SU-DHL-6 (cell line): ENCODE data around the gene AIP.

Experiments used
- EZH2phosphoT487 ChIP-seq: fragments of 200-600 bp; sonication (generic), shearing (Covaris generic); conservative IDR thresholded peaks from 2 replicates; pipeline ENCODE4 v1.6.1; 2018; ENCODE audit warnings: mild to moderate bottlenecking, antibody characterized with exemption, low read length, moderate library complexity, mixed read lengths
- TF ChIP-seq, protein P1 (sequence below): fragments of 200-600 bp; sonication (generic); IDR thresholded peaks from one replicate; pipeline ENCODE4 v1.5.1; 2017; ENCODE audit warnings: antibody characterized with exemption, mild to moderate bottlenecking, low read length, moderate library complexity; ENCODE audit not compliant: insufficient read depth, poor library complexity, severe bottlenecking

DNA sequence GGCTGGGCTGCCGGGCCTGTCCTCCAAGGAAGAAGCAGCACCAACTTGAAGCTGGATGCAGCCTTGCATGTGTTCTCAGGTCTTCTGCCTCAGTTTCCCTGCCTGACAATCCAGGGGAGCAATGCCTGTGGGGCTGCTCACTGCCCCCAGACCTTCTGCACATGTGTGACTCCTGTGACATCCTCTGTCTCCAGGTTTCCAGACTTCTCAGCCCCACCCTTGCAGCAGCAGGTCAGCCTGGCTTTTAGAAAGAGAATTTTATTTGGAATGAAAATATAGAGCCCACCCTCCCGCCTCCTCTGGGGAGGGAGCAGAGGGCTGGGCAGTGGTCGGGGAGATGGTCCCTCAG, 45.0 kb upstream of the AIP start:
- TF ChIP-seq, protein P1, sequence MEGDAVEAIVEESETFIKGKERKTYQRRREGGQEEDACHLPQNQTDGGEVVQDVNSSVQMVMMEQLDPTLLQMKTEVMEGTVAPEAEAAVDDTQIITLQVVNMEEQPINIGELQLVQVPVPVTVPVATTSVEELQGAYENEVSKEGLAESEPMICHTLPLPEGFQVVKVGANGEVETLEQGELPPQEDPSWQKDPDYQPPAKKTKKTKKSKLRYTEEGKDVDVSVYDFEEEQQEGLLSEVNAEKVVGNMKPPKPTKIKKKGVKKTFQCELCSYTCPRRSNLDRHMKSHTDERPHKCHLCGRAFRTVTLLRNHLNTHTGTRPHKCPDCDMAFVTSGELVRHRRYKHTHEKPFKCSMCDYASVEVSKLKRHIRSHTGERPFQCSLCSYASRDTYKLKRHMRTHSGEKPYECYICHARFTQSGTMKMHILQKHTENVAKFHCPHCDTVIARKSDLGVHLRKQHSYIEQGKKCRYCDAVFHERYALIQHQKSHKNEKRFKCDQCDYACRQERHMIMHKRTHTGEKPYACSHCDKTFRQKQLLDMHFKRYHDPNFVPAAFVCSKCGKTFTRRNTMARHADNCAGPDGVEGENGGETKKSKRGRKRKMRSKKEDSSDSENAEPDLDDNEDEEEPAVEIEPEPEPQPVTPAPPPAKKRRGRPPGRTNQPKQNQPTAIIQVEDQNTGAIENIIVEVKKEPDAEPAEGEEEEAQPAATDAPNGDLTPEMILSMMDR = no peak
- no peak for TF ChIP-seq EZH2phosphoT487
